Activated B cell treated with CpG ODN at 0.5 μM for 24 hours (primary cell): ENCODE measurements around the gene PAGR1. TPM values are rescaled to one million over a fixed set of nuclear protein-coding genes. Genes with fewer than 3 reads are reported as not detected.

Experiments
- ATAC-seq: fragments of 200-7000 bp; cut with Tn5 transposase; one replicate; pipeline ENCODE4 v1.10.0; 2021; ENCODE audit warnings: low read depth, mild to moderate bottlenecking, moderate library complexity
- CTCF ChIA-PET: fragments of 350-600 bp; sonication (Branson Sonifier 250); formaldehyde crosslinking; loops from one replicate; lab custom pipeline; 2021; ENCODE audit warnings: antibody characterized with exemption; lab: Charles Lee
- POLR2A ChIA-PET: fragments of 350-600 bp; sonication (Branson Sonifier 250); formaldehyde crosslinking; loops from one replicate; lab custom pipeline; 2021; ENCODE audit warnings: antibody characterized with exemption; lab: Charles Lee
- DNase-seq: peaks from one replicate; pipeline ENCODE4 v3.0.0; 2022
- H3K27ac Mint-ChIP-seq: one replicate; pipeline ENCODE4 v1.8.0; 2020; ENCODE audit warnings: mixed read lengths
- H3K27me3 Mint-ChIP-seq: one replicate; pipeline ENCODE4 v1.8.0; 2021; ENCODE audit warnings: mixed read lengths
- H3K36me3 Mint-ChIP-seq: one replicate; pipeline ENCODE4 v1.8.0; 2021; ENCODE audit warnings: low read depth, mixed read lengths
- H3K4me1 Mint-ChIP-seq: one replicate; pipeline ENCODE4 v1.8.0; 2021; ENCODE audit warnings: mixed read lengths
- H3K4me3 Mint-ChIP-seq: one replicate; pipeline ENCODE4 v1.8.0; 2020; ENCODE audit warnings: mild to moderate bottlenecking, mixed read lengths
- H3K9me3 Mint-ChIP-seq: one replicate; pipeline ENCODE4 v1.8.0; 2020; ENCODE audit warnings: mixed read lengths
- intact Hi-C: fragments of 100-400 bp; cut with micrococcal nuclease; formaldehyde crosslinking; loops from one replicate; pipeline ENCODE4 v1.15.1; 2024
- total RNA-seq: library from RNA; stranded (reverse); gene quantifications from 2 replicates; pipeline ENCODE4 v1.2.3, GENCODE V29; 2022
- TF ChIP-seq, protein P1 (sequence below): fragments of 200-600 bp; IDR thresholded peaks from one replicate; pipeline ENCODE4 v1.8.0; 2022; ENCODE audit warnings: antibody characterized with exemption, mild to moderate bottlenecking

The PAGR1 gene
- total RNA-seq, 1 donor from 2014 or later, result 18.6 TPM

DNA sequence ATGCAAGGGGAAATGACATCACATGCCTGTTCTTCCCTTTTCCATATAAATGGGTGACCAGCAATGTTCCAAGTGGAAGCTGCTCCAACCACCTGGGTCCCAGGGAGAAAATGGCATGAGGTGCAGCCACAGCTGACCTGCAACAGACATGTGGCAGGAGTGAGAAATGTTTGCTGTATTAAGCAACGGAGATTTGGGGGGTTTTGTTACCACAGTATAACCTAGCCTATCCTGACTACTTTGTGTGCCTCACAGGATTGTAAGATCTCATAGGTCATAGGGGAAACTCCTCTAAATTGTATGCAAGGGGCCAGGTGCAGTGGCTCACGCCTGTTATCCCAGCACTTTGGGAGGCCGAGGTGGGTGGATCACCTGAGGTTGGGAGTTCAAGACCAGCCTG is 35.0 kb downstream of the PAGR1 start:
- CTCF ChIA-PET, result no interaction called here
- TF ChIP-seq, protein P1, sequence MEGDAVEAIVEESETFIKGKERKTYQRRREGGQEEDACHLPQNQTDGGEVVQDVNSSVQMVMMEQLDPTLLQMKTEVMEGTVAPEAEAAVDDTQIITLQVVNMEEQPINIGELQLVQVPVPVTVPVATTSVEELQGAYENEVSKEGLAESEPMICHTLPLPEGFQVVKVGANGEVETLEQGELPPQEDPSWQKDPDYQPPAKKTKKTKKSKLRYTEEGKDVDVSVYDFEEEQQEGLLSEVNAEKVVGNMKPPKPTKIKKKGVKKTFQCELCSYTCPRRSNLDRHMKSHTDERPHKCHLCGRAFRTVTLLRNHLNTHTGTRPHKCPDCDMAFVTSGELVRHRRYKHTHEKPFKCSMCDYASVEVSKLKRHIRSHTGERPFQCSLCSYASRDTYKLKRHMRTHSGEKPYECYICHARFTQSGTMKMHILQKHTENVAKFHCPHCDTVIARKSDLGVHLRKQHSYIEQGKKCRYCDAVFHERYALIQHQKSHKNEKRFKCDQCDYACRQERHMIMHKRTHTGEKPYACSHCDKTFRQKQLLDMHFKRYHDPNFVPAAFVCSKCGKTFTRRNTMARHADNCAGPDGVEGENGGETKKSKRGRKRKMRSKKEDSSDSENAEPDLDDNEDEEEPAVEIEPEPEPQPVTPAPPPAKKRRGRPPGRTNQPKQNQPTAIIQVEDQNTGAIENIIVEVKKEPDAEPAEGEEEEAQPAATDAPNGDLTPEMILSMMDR, result no peak
- DNase-seq (no peak), ATAC-seq (no peak)
- Mint-ChIP-seq H3K4me3 (no peak overlapping the region), H3K27ac (no peak overlapping the region), H3K36me3 (peaks cover 18% of the 10 kb centered on the region), H3K9me3 (no peaks in the 10 kb centered on the region), H3K4me1 (no peaks in the 10 kb centered on the region), H3K27me3 (no peaks in the 10 kb centered on the region)
- intact Hi-C loops, result no loop called here
- POLR2A ChIA-PET, result interaction anchor here (0.6 to 0.7 kb wide), 6 partner anchors 30 to 324 kb away, joined by 3 to 6 read pairs (median 5); no protein-coding TSS in a partner anchor

DNA sequence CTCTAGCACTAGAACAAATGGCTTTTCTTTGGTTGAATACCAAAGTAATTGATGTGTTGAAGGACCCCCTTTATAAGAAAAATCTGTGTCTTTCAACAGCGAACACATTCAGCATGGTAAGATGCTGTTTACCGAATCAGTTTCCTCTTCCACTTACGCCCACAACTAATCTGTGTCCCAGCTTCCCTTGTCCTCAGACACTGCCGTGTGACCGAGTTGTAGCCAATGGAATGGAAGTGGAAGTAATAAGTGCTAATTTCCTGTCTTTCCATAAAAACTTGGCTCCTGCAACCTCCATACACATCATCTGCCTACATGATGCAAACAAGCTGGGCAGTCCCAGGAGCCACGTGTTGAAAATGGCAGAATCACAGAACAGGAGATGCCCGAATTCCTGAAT is 36.7 kb downstream of the PAGR1 start:
- H3K27me3 Mint-ChIP-seq, result no peaks in the 10 kb centered on the region
- POLR2A ChIA-PET, result interaction anchor here (0.6 kb wide), 2 partner anchors 28 to 52 kb away, joined by 3 read pairs; no protein-coding TSS in a partner anchor
- TF ChIP-seq, protein P1, result no peak
- intact Hi-C loops, result no loop called here
- no peak overlapping the region for H3K27ac Mint-ChIP-seq
- no peaks in the 10 kb centered on the region for H3K4me1 Mint-ChIP-seq
- CTCF ChIA-PET, result no interaction called here
- ATAC-seq, result no peak
- no peak overlapping the region for H3K4me3 Mint-ChIP-seq
- peaks cover 6% of the 10 kb centered on the region for H3K36me3 Mint-ChIP-seq
- DNase-seq, result no peak
- no peaks in the 10 kb centered on the region for H3K9me3 Mint-ChIP-seq

DNA sequence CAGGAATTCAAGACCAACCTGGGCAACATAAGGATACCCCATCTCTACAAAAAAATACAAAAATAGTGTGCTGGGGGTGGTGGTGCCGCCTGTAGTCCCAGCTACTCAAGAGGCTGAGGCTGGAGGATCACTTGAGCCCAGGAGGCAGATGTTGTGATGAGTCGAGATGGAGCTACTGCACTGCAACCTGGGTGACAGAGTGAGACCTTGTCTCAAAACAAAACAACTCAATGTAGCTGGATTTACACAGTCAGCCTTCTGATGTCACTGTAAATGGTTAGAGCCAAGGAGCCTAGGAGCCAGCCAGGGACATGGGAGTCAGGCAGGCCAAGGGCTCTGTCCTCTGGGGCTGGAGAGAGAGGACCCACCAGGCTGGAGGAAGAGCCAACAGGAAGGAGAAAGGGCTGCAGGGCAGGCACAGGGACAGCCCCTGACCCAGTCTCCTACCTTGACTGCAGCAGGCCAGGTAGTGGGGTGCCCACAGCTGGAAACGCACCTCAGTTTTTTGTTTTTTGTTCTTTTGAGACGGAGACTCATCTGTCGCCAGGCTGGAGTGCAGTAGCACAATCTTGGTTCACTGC is 38.7 kb downstream of the PAGR1 start:
- DNase-seq, result no peak
- H3K9me3 Mint-ChIP-seq, result no peaks in the 10 kb centered on the region
- CTCF ChIA-PET, result interaction anchor here (0.7 kb wide), 1 partner anchor 8 kb away, joined by 3 read pairs; no protein-coding TSS in a partner anchor
- H3K4me1 Mint-ChIP-seq, result no peaks in the 10 kb centered on the region
- TF ChIP-seq, protein P1, result no peak
- no peak overlapping the region for H3K27ac Mint-ChIP-seq
- no peak for ATAC-seq
- H3K36me3 Mint-ChIP-seq, result peaks cover 18% of the 10 kb centered on the region
- intact Hi-C loops, result no loop called here
- POLR2A ChIA-PET, result no interaction called here
- H3K27me3 Mint-ChIP-seq, result no peaks in the 10 kb centered on the region
- no peak overlapping the region for H3K4me3 Mint-ChIP-seq

GRCh38 chr16:29857133-29857760 is 41.3 kb downstream of the PAGR1 start:
- intact Hi-C loops, result no loop called here
- H3K4me3 Mint-ChIP-seq, result no peak overlapping the region
- H3K9me3 Mint-ChIP-seq, result no peaks in the 10 kb centered on the region
- H3K4me1 Mint-ChIP-seq, result peaks cover 15% of the 10 kb centered on the region
- peaks cover 33% of the 10 kb centered on the region for H3K36me3 Mint-ChIP-seq
- ChIA-PET CTCF (interaction anchor here (1.2 kb wide), 1 partner anchor 9 kb away, joined by 3 read pairs; no protein-coding TSS in a partner anchor), POLR2A (interaction anchor here (0.6 to 0.7 kb wide), 2 partner anchors 28 to 31 kb away, joined by 3 to 4 read pairs; no protein-coding TSS in a partner anchor)
- DNase-seq (no peak), ATAC-seq (no peak)
- TF ChIP-seq, protein P1, result no peak
- H3K27ac Mint-ChIP-seq, result no peak overlapping the region
- H3K27me3 Mint-ChIP-seq, result no peaks in the 10 kb centered on the region

DNA sequence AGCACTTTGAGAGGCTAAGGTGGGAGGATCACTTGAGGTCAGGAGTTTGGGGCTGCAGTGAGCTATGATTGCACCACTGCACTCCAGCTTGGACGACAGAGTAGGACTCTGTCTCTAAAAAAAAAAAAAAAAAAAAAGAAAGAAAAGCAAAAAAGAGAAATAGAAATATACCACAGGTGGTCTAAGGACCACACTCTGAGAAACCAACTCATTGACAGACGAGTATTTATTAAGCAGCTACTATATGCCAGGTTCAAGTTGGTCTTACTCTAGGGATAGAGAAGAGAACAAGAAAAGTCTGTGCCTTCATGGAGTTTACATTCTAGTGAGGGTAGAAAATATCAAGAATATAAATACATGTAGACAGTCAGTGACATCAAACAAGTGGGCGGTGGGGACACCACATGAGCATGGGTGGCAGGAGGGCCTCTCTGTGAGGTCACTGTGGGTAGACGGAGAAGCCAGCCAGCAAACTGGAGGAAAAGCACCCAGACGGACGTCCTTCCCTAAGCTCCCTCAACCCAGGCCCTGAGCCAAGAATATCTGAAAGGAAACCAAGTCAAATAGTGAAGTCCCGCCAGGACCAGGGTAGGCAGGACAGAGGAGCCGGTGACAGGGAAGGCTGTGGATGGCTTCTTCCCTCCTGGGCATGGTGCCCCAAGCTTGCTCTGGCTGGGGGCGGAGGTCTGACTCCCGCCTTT is 42.3 kb downstream of the PAGR1 start:
- CTCF ChIA-PET, result no interaction called here
- intact Hi-C loops, result no loop called here
- no peaks in the 10 kb centered on the region for H3K9me3 Mint-ChIP-seq

More for the DNA sequence above, 42.3 kb downstream of the PAGR1 start:
- POLR2A ChIA-PET, result interaction anchor here (0.6 to 0.7 kb wide), 4 partner anchors 27 to 53 kb away, joined by 3 to 10 read pairs (median 5); no protein-coding TSS in a partner anchor
- Mint-ChIP-seq H3K27ac (no peak overlapping the region), H3K36me3 (peaks cover 37% of the 10 kb centered on the region), H3K4me3 (no peak overlapping the region), H3K4me1 (peaks cover 22% of the 10 kb centered on the region), H3K27me3 (no peaks in the 10 kb centered on the region)
- ATAC-seq (no peak), DNase-seq (no peak)
- TF ChIP-seq, protein P1, result no peak
